GM20000 (cell line): ENCODE data around the gene LZTS2.

Experiments used
- DNase-seq: peaks from one replicate; pipeline ENCODE4 v3.0.0; 2012; ENCODE audit warnings: low spot score
- CTCF ChIP-seq: IDR thresholded peaks from 2 replicates; pipeline ENCODE4 v1.5.1; 2012; ENCODE audit warnings: mild to moderate bottlenecking, control low read depth; ENCODE audit errors: extremely low read depth, missing control alignments

Gene LZTS2

GRCh38 chr10:100997360-100998182, 2.0 kb upstream of the LZTS2 start:
- peak; percentile 67 for TF ChIP-seq CTCF
- DNase-seq = peak; percentile 91

- peak; percentile 83 for DNase-seq
- TF ChIP-seq CTCF = no peak
These were observed 1.2 kb upstream of the LZTS2 start for GRCh38 chr10:100998183-100998990.

- DNase-seq = peak; percentile 97
- peak; percentile 69 for TF ChIP-seq CTCF
These were observed 442 bp upstream of the LZTS2 start for GRCh38 chr10:100998991-100999741.

- TF ChIP-seq CTCF = no peak
- DNase-seq = no peak
These were observed 713 bp downstream of the LZTS2 start for GRCh38 chr10:101000127-101000914.

DNA sequence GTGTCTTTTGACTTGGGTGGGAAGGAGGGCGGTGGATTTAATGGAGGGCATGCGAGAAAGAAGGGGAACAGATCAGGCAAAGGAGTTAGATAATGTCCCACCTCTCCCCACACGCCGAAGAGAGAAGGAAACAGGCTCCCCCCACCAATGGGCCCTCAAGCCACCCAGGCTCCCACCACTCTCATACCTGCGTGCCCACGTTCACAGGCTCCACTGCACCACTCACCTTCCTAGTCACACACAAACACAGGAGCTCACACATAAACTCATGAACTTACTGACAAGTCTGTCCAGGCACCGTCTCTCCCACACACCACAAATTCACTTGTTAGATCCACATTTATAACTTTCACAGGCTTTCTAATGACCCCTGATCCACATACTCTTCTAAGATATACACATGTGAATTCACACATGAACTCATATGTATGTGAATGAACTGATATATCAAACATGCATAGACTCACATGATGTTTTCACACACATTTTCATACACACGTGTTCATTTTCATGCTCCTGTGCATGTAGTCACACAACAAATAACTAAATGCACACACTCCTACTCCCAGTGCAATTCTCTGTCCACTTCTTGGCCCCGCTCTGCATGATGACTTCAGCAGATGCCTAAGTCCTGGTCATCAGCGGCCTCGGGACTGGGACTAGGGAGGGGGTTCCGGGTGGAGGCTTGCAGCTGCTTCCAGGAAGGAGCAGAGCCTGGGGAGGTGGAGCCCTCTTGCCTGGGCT, 1.5 kb downstream of the LZTS2 start:
- TF ChIP-seq CTCF = no peak
- DNase-seq = no peak

DNA sequence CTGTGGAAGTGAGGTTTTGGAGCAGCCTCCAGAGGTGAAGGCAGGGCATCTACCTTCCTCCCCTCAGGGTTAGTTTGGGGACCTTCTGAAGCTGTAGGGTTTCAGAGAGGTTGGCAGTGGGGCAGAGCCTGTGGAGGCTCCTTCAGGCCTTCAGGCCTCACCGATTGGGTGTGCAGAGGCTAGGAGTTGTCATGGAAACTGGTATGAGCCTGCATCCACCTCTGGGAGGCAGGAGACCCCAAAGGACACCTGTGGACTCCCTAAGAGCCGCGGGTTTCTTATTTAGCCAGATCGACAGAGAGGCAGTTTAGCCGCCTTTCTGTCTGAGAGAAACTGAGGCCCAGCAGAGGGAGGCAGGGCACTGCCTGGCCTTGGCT, 2.0 kb downstream of the LZTS2 start:
- TF ChIP-seq CTCF = no peak
- no peak for DNase-seq
